IMR-90 (cell line): ENCODE data around the gene PRKACA. TPM values are rescaled to one million over a fixed set of nuclear protein-coding genes. Genes with fewer than 3 reads are reported as not detected.

ENCODE experiments used
- ATAC-seq: fragments of 200-7000 bp; cut with Tn5 transposase; 2 replicates; pipeline ENCODE4 v1.9.1; 2020; ENCODE audit warnings: low read depth, mild to moderate bottlenecking, moderate library complexity
- BruUV-seq: library from RNA; stranded (reverse); fragments of 400-500 nt; replicated peaks from 2 replicates; lab custom pipeline; 2021; lab: Mats Ljungman, UMichigan
- CTCF ChIA-PET: fragments of 300-600 bp; formaldehyde crosslinking; extraction: SDS; loops from one replicate; lab custom pipeline; 2021; ENCODE audit warnings: antibody characterized with exemption; lab: Yijun Ruan, JAX
- POLR2A ChIA-PET: fragments of 300-600 bp; sonication (Branson Sonifier 250); formaldehyde crosslinking; loops from one replicate; lab custom pipeline; 2022; ENCODE audit warnings: antibody characterized with exemption; ENCODE audit not compliant: unreplicated experiment; lab: Charles Lee
- DNase-seq: peaks from one replicate; pipeline ENCODE4 v3.0.0; 2013
- H2AFZ ChIP-seq: replicated peaks from 2 replicates; pipeline ENCODE3; 2013; ENCODE audit warnings: low read length, mild to moderate bottlenecking; ENCODE audit not compliant: poor library complexity
- H2AK5ac ChIP-seq: 2 replicates; pipeline ENCODE4 v1.6.1; 2013; ENCODE audit warnings: low read depth, low read length, inconsistent platforms
- H2AK9ac ChIP-seq: replicated peaks from 2 replicates; pipeline ENCODE3; 2013; ENCODE audit warnings: mild to moderate bottlenecking, low read depth, low read length, moderate library complexity; ENCODE audit not compliant: poor library complexity
- H2BK120ac ChIP-seq: 2 replicates; pipeline ENCODE4 v1.6.1; 2013; ENCODE audit warnings: low read depth, low read length, inconsistent platforms
- H2BK15ac ChIP-seq: 3 replicates; pipeline ENCODE4 v1.6.1; 2013; ENCODE audit warnings: low read depth, low read length, inconsistent platforms
- H2BK20ac ChIP-seq: 2 replicates; pipeline ENCODE4 v1.6.1; 2013; ENCODE audit warnings: low read depth, mild to moderate bottlenecking, inconsistent platforms, low read length, moderate library complexity
- H2BK5ac ChIP-seq: 2 replicates; pipeline ENCODE4 v1.6.1; 2013; ENCODE audit warnings: mild to moderate bottlenecking, low read depth, low read length, inconsistent platforms; ENCODE audit not compliant: poor library complexity, severe bottlenecking
- H3K14ac ChIP-seq: replicated peaks from 2 replicates; pipeline ENCODE4 v1.6.1; 2013; ENCODE audit warnings: low read depth, low read length, inconsistent platforms
- H3K18ac ChIP-seq: 2 replicates; pipeline ENCODE4 v1.6.1; 2013; ENCODE audit warnings: low read depth, low read length, control low read depth
- H3K23ac ChIP-seq: 2 replicates; pipeline ENCODE4 v1.6.1; 2013; ENCODE audit warnings: low read depth, low read length, inconsistent platforms
- H3K27ac ChIP-seq: 2 replicates; pipeline ENCODE4 v1.5.1; 2013; ENCODE audit warnings: mild to moderate bottlenecking, control low read depth, low read length; ENCODE audit not compliant: insufficient read depth
- H3K27me3 ChIP-seq: 2 replicates; pipeline ENCODE4 v1.6.1; 2013; ENCODE audit warnings: low read length; ENCODE audit not compliant: control insufficient read depth, insufficient read depth
- H3K36me3 ChIP-seq: 2 replicates; pipeline ENCODE4 v1.6.1; 2013; ENCODE audit warnings: low read length, mixed read lengths; ENCODE audit not compliant: control insufficient read depth, insufficient read depth
- H3K4ac ChIP-seq: 2 replicates; pipeline ENCODE4 v1.6.1; 2013; ENCODE audit warnings: low read depth, low read length, inconsistent platforms
- H3K4me1 ChIP-seq: 2 replicates; pipeline ENCODE4 v1.6.1; 2013; ENCODE audit warnings: low read length, mixed read lengths; ENCODE audit not compliant: control insufficient read depth, insufficient read depth
- H3K4me2 ChIP-seq: 2 replicates; pipeline ENCODE4 v1.6.1; 2013; ENCODE audit warnings: low read depth, mild to moderate bottlenecking, control low read depth, low read length, moderate library complexity
- H3K4me3 ChIP-seq: 2 replicates; pipeline ENCODE4 v1.5.1; 2013; ENCODE audit warnings: low read depth, mild to moderate bottlenecking, control low read depth, low read length, moderate library complexity; ENCODE audit not compliant: insufficient read depth
- H3K56ac ChIP-seq: 2 replicates; pipeline ENCODE4 v1.6.1; 2013; ENCODE audit warnings: low read length, inconsistent platforms; ENCODE audit not compliant: insufficient read depth; ENCODE audit errors: extremely low read depth
- H3K79me1 ChIP-seq, 2 experiments: 2 replicates each; pipeline ENCODE4 v1.6.1; 2013; ENCODE audit warnings: low read length in 2 of 2, inconsistent platforms in 1 of 2, low read depth in 1 of 2
- H3K9ac ChIP-seq: 2 replicates; pipeline ENCODE4 v1.6.1; 2013; ENCODE audit warnings: low read depth, low read length, control low read depth
- H3K9me1 ChIP-seq: 2 replicates; pipeline ENCODE4 v1.6.1; 2013; ENCODE audit warnings: low read length, inconsistent platforms; ENCODE audit not compliant: insufficient read depth
- H3K9me3 ChIP-seq: 2 replicates; pipeline ENCODE4 v1.6.1; 2013; ENCODE audit warnings: low read length; ENCODE audit not compliant: control insufficient read depth, insufficient read depth
- H4K20me1 ChIP-seq: 2 replicates; pipeline ENCODE4 v1.6.1; 2013; ENCODE audit warnings: low read length, inconsistent platforms; ENCODE audit not compliant: insufficient read depth
- H4K5ac ChIP-seq: 2 replicates; pipeline ENCODE4 v1.6.1; 2013; ENCODE audit warnings: mild to moderate bottlenecking, low read depth, low read length, control low read depth
- H4K8ac ChIP-seq, 2 experiments: 2 replicates each; pipeline ENCODE4 v1.6.1; 2013; ENCODE audit warnings: low read depth in 2 of 2, low read length in 2 of 2, control low read depth in 1 of 2, inconsistent platforms in 1 of 2
- H4K91ac ChIP-seq: 2 replicates; pipeline ENCODE4 v1.6.1; 2013; ENCODE audit warnings: low read depth, low read length, inconsistent platforms; ENCODE audit not compliant: insufficient read depth
- CHD1 ChIP-seq: IDR thresholded peaks from 2 replicates; pipeline ENCODE4 v1.6.1; 2012; ENCODE audit warnings: low read depth, low read length, improper control_type of control experiment
- FOS ChIP-seq: fragments of 150-350 bp; IDR thresholded peaks from 2 replicates; pipeline ENCODE4 v1.6.1; 2016; ENCODE audit warnings: low read depth, low read length
- MAFK ChIP-seq: IDR thresholded peaks from 2 replicates; pipeline ENCODE4 v1.6.1; 2012; ENCODE audit warnings: low read depth, low read length, improper control_type of control experiment
- MAZ ChIP-seq: IDR thresholded peaks from 2 replicates; pipeline ENCODE4 v1.6.1; 2012; ENCODE audit warnings: low read depth, mild to moderate bottlenecking, low read length, improper control_type of control experiment, moderate library complexity, borderline replicate concordance
- MXI1 ChIP-seq: IDR thresholded peaks from 2 replicates; pipeline ENCODE4 v1.6.1; 2012; ENCODE audit warnings: low read depth, mild to moderate bottlenecking, low read length, moderate library complexity, borderline replicate concordance
- RFX5 ChIP-seq: IDR thresholded peaks from 2 replicates; pipeline ENCODE4 v1.8.0; 2012; ENCODE audit warnings: low read depth, mild to moderate bottlenecking, low read length, moderate library complexity
- WGBS, 2 experiments: methylation state at CpG; one replicate each; pipeline versions ENCODE4 v1.1.5 to v1.1.7; 2013; ENCODE audit warnings: missing lambda C conversion rate in 2 of 2; ENCODE audit not compliant: insufficient read length in 1 of 2; ENCODE audit errors: extremely low coverage in 2 of 2; 5-methylcytosine and 5-hydroxymethylcytosine counted together
- dilution Hi-C: fragments of 300-500 bp; cut with HindIII; formaldehyde crosslinking; loops from one replicate; pipeline ENCODE4 v1.14.3; 2018; ENCODE audit warnings: low sequenced_read_pairs; ENCODE audit not compliant: unreplicated experiment
- in situ Hi-C: fragments of 300-500 bp; cut with MboI; formaldehyde crosslinking; loops from 3 replicates; pipeline ENCODE4 v1.14.3; 2019; ENCODE audit warnings: low sequenced_read_pairs, inconsistent platforms, mixed read lengths
- intact Hi-C: fragments of 100-400 bp; cut with micrococcal nuclease; formaldehyde crosslinking; loops from 2 replicates; pipeline ENCODE4 v1.10.0; 2022
- polyA plus RNA-seq, 3 experiments: library from polyadenylated mRNA; depleted of rRNA; stranded (reverse); fragments of >200 nt; gene quantifications; 2 replicates each; pipeline ENCODE4 v1.2.3, GENCODE V29; 2012; ENCODE audit warnings: low replicate concordance in 1 of 3
- total RNA-seq: library from RNA; depleted of rRNA; stranded (reverse); fragments of >200 nt; gene quantifications from 2 replicates; pipeline ENCODE4 v1.2.3, GENCODE V29; 2012
- TF ChIP-seq, protein P1 (sequence below): conservative IDR thresholded peaks from 2 replicates; pipeline ENCODE4 v1.5.1; 2012; ENCODE audit warnings: mild to moderate bottlenecking, low read depth, low read length, improper control_type of control experiment

The PRKACA gene
- total and polyA plus RNA-seq, 2 of the 4 experiments (the other 2 are of a cell fraction): 18.1 to 94.5 TPM

DNA sequence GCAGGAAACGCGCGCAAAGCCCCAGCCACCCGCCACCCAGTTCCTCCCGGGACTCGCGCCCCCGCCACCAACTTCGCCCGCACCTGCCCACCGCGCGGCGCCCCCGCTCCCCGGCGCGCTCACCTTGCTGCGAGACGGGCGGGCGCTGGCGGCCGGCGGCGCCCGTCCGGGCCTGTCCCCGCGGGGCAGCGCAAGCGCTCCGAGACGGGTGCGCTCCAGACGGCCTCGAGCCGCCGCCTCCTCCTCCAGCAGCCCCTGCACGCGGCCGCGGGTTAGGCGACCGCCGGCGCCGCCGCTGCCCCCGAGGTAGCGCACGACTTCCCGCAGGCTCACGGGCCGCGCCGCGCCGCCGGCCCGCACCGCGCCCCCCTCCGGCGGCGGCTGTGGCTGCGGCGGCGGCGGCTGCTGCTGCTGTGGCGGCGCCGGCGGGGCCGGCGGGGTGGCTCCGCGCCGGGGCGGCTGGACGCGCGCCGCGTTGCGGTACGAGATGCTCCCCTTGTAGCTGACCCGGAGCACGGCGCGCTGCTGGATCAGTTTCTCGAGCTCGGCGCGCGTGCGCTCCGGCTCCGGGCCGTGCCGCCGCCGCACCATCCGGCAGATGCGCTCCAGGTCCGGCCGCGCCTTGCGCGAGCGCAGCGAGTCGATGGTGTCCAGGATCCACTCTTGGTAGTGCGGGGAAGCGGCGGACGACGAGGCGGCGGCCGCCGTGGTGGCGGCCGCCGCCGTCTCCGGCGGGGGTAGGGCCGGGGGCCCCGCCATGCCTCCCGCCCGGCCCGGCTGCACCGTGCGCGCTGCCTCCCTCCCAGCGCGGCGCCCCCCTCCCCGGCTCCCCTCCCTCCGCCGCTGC, 27.7 kb downstream of the PRKACA start:
- H3K4me3 ChIP-seq: peak overlapping the region; percentile 62
- H4K5ac ChIP-seq: no peak overlapping the region
- ChIA-PET CTCF (no interaction called here), POLR2A (no interaction called here)
- ATAC-seq (peak; percentile 27), DNase-seq (peak; percentile 74)
- in situ Hi-C loops: loop anchor here (25.0 kb wide), 1 partner anchor 328 kb away; the partner anchor contains the start of genes C19orf53 and MRI1
- H4K20me1 ChIP-seq: peaks cover 7% of the 10 kb centered on the region
- H2BK120ac ChIP-seq: no peak overlapping the region
- H2BK20ac ChIP-seq: no peak overlapping the region
- H3K9ac ChIP-seq: peak overlapping the region; percentile 70; the same call in 1 of the 2 replicates
- no peak overlapping the region for H4K8ac ChIP-seq
- H2BK15ac ChIP-seq: no peak overlapping the region
- H3K9me3 ChIP-seq: peaks cover 8% of the 10 kb centered on the region
- dilution Hi-C loops: no loop called here
- peak overlapping the region; percentile 16; the same call in 1 of the 2 replicates for H3K56ac ChIP-seq
- H3K36me3 ChIP-seq: peaks cover 12% of the 10 kb centered on the region
- intact Hi-C loops: loop anchor here (2.0 kb wide), 1 partner anchor 47 kb away; the partner anchor contains the start of gene ASF1B
- H3K79me1 ChIP-seq: peaks cover 0 to 6% of the 10 kb centered on the region in 2 experiments; a peak in 2 of 4 replicates
- H2AFZ ChIP-seq: peak overlapping the region; percentile 87
- H2BK5ac ChIP-seq: peak overlapping the region; percentile 65
- no peaks in the 10 kb centered on the region for H3K27me3 ChIP-seq
- H3K27ac ChIP-seq: peak overlapping the region; percentile 61; the same call in 1 of the 2 replicates
- no peaks in the 10 kb centered on the region for H3K9me1 ChIP-seq
- H4K91ac ChIP-seq: no peak overlapping the region
- peak overlapping the region; percentile 75 for H2AK9ac ChIP-seq
- no peaks in the 10 kb centered on the region for H3K4me1 ChIP-seq
- H3K4ac ChIP-seq: no peak overlapping the region
- no peak overlapping the region for H3K14ac ChIP-seq
- H2AK5ac ChIP-seq: no peak overlapping the region
- TF ChIP-seq FOS (no peak), MXI1 (no peak), CHD1 (no peak), MAZ (no peak), MAFK (no peak), RFX5 (no peak)
- TF ChIP-seq, protein P1, sequence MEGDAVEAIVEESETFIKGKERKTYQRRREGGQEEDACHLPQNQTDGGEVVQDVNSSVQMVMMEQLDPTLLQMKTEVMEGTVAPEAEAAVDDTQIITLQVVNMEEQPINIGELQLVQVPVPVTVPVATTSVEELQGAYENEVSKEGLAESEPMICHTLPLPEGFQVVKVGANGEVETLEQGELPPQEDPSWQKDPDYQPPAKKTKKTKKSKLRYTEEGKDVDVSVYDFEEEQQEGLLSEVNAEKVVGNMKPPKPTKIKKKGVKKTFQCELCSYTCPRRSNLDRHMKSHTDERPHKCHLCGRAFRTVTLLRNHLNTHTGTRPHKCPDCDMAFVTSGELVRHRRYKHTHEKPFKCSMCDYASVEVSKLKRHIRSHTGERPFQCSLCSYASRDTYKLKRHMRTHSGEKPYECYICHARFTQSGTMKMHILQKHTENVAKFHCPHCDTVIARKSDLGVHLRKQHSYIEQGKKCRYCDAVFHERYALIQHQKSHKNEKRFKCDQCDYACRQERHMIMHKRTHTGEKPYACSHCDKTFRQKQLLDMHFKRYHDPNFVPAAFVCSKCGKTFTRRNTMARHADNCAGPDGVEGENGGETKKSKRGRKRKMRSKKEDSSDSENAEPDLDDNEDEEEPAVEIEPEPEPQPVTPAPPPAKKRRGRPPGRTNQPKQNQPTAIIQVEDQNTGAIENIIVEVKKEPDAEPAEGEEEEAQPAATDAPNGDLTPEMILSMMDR: no peak
- H3K23ac ChIP-seq: peak overlapping the region; percentile 80; the same call in 1 of the 2 replicates
- H3K4me2 ChIP-seq: peak overlapping the region; percentile 63
- no TSS peak for BruUV-seq
- H3K18ac ChIP-seq: no peak overlapping the region
- 0% methylated on average over 69 of the region's 142 CpGs; no CpG with 5 or more reads in 1 of the 2 experiments for WGBS, 2 experiments
